CD14-positive monocyte (primary cell): Measurements from ENCODE around the gene PRKG2. TPM values are rescaled to one million over a fixed set of nuclear protein-coding genes. Genes with fewer than 3 reads are reported as not detected.

Source experiments
- DNase-seq, 3 donors: peaks; one replicate each; pipeline ENCODE4 v3.0.0-alpha.2; 2011 to 2022
- H2AFZ ChIP-seq: 2 replicates; pipeline ENCODE4 v1.6.0; 2012; ENCODE audit warnings: mild to moderate bottlenecking, low read depth, low read length, inconsistent platforms; ENCODE audit not compliant: insufficient read depth, poor library complexity, severe bottlenecking
- H3K27ac ChIP-seq, 2 donors: 1 replicate in 1 of 2; 2 replicates in 1 of 2; pipeline ENCODE4 v1.5.1; 2012 to 2013; ENCODE audit warnings: low read length in 2 of 2, control low read depth in 1 of 2, inconsistent platforms in 1 of 2, low read depth in 1 of 2, mild to moderate bottlenecking in 1 of 2
- H3K27me3 ChIP-seq, 2 donors: one replicate each; pipeline versions ENCODE4 v1.6.0 to v1.6.1; 2011 to 2013; ENCODE audit warnings: low read length in 2 of 2; ENCODE audit not compliant: control insufficient read depth in 2 of 2, insufficient read depth in 2 of 2
- H3K36me3 ChIP-seq, 2 donors: replicated peaks in 1 of 2; 1 replicate in 1 of 2; 2 replicates in 1 of 2; pipeline versions ENCODE4 v1.5.1 to v1.6.1; 2012 to 2013; ENCODE audit warnings: low read length in 2 of 2, control low read depth in 1 of 2, inconsistent platforms in 1 of 2, mild to moderate bottlenecking in 1 of 2; ENCODE audit not compliant: insufficient read depth in 2 of 2, control insufficient read depth in 1 of 2
- H3K4me1 ChIP-seq, 2 donors: 1 replicate in 1 of 2; 2 replicates in 1 of 2; pipeline versions ENCODE4 v1.5.1 to v1.6.1; 2012 to 2013; ENCODE audit warnings: low read length in 2 of 2, control low read depth in 1 of 2, inconsistent platforms in 1 of 2, mild to moderate bottlenecking in 1 of 2, moderate library complexity in 1 of 2; ENCODE audit not compliant: insufficient read depth in 2 of 2, control insufficient read depth in 1 of 2
- H3K4me2 ChIP-seq: replicated peaks from 2 replicates; pipeline ENCODE3; 2012; ENCODE audit warnings: low read length, moderate library complexity, mild to moderate bottlenecking; ENCODE audit not compliant: poor library complexity, severe bottlenecking; ENCODE audit errors: extremely low read depth
- H3K4me3 ChIP-seq, 3 experiments: fragments of 200-600 bp in 1 of 3; sonication (generic) in 1 of 3; replicated peaks in 1 of 3; 1 replicate in 2 of 3; 2 replicates in 1 of 3; pipeline ENCODE4 v1.5.1; 2011 to 2013; ENCODE audit warnings: low read length in 3 of 3, mild to moderate bottlenecking in 3 of 3, control low read depth in 2 of 3, low read depth in 2 of 3, inconsistent platforms in 1 of 3, moderate library complexity in 1 of 3
- H3K79me2 ChIP-seq: 2 replicates; pipeline ENCODE4 v1.6.0; 2012; ENCODE audit warnings: mild to moderate bottlenecking, control low read depth, inconsistent platforms, low read length, moderate library complexity; ENCODE audit not compliant: insufficient read depth
- H3K9ac ChIP-seq: 2 replicates; pipeline ENCODE4 v1.6.0; 2017; ENCODE audit warnings: low read length, mild to moderate bottlenecking; ENCODE audit not compliant: insufficient read depth, poor library complexity, severe bottlenecking
- H3K9me3 ChIP-seq, 2 donors: replicated peaks in 1 of 2; 1 replicate in 1 of 2; 2 replicates in 1 of 2; pipeline versions ENCODE4 v1.5.1 to v1.6.1; 2012 to 2013; ENCODE audit warnings: low read length in 2 of 2, control low read depth in 1 of 2; ENCODE audit not compliant: control insufficient read depth in 1 of 2, insufficient read depth in 1 of 2
- H4K20me1 ChIP-seq: 2 replicates; pipeline ENCODE4 v1.6.0; 2012; ENCODE audit warnings: mild to moderate bottlenecking, low read length, control low read depth, moderate library complexity; ENCODE audit not compliant: insufficient read depth
- H3K27ac Mint-ChIP-seq, 7 donors: one replicate each; pipeline ENCODE4 v1.8.0; 2020; ENCODE audit warnings: mild to moderate bottlenecking in 7 of 7, mixed read lengths in 7 of 7, moderate library complexity in 6 of 7, inconsistent platforms in 2 of 7
- H3K27me3 Mint-ChIP-seq, 3 donors: one replicate each; pipeline ENCODE4 v1.8.0; 2021 to 2022; ENCODE audit warnings: low read depth in 3 of 3, mild to moderate bottlenecking in 3 of 3, mixed read lengths in 3 of 3, moderate library complexity in 3 of 3, inconsistent platforms in 1 of 3
- H3K36me3 Mint-ChIP-seq, 2 donors: one replicate each; pipeline ENCODE4 v1.8.0; 2020; ENCODE audit warnings: mixed read lengths in 2 of 2, inconsistent platforms in 1 of 2, mild to moderate bottlenecking in 1 of 2
- H3K4me1 Mint-ChIP-seq: one replicate; pipeline ENCODE4 v1.8.0; 2020; ENCODE audit warnings: mild to moderate bottlenecking, mixed read lengths
- H3K4me3 Mint-ChIP-seq, 2 donors: one replicate each; pipeline ENCODE4 v1.8.0; 2020; ENCODE audit warnings: mild to moderate bottlenecking in 2 of 2, mixed read lengths in 2 of 2, moderate library complexity in 1 of 2
- H3K9me3 Mint-ChIP-seq, 7 donors: one replicate each; pipeline ENCODE4 v1.8.0; 2020 to 2022; ENCODE audit warnings: mixed read lengths in 7 of 7, mild to moderate bottlenecking in 6 of 7, moderate library complexity in 6 of 7, inconsistent platforms in 2 of 7
- WGBS: methylation state at CpG from one replicate; pipeline ENCODE4 v1.1.5; 2013; ENCODE audit warnings: missing lambda C conversion rate; ENCODE audit not compliant: insufficient coverage; 5-methylcytosine and 5-hydroxymethylcytosine counted together
- intact Hi-C, 2 donors: fragments of 100-400 bp; cut with micrococcal nuclease; formaldehyde crosslinking; loops; one replicate each; pipeline versions ENCODE4 v1.15.0 to v1.15.1; 2023
- polyA plus RNA-seq, 3 donors: library from polyadenylated mRNA; depleted of rRNA in 1 of 3; unstranded in 2 of 3; stranded (reverse) in 1 of 3; fragments of 300-500 nt in 2 of 3; fragments of >200 nt in 1 of 3; fragmentation: Illumina TruSeq in 2 of 3; gene quantifications; 1 replicate in 2 of 3; 2 replicates in 1 of 3; pipeline ENCODE4 v1.2.3, GENCODE V29; 2012 to 2021
- TF ChIP-seq, protein P1 (sequence below): fragments of 200-600 bp; IDR thresholded peaks from one replicate; pipeline ENCODE4 v1.8.0; 2022; ENCODE audit warnings: antibody characterized with exemption, mild to moderate bottlenecking

The PRKG2 gene
- polyA plus RNA-seq, 3 donors: 0.10 TPM; not detected in 2

DNA sequence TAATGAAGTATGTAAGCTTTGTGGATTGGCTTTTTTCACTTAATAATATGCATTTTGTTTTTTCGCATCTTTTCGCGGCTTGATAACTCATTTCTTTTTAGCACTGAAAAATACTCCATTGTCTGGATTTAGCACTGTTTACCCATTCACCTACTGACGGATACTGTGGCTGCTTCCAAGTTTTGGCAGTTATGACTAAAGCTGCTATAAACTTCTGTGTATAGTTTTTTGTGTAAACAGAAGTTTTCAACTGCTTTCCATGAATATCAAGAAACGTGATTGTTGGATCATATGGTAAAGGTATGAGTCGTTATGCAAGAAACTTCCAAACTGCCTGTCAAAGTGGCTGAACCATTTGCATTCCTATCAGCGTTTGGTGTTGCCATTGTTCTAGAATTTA is 96.9 kb downstream of the PRKG2 start:
- Histone ChIP-seq H3K27ac (no peak overlapping the region), H4K20me1 (no peaks in the 10 kb centered on the region), H3K9ac (no peak overlapping the region), H3K36me3 (no peaks in the 10 kb centered on the region), H3K4me3 (no peak overlapping the region), H2AFZ (no peak overlapping the region), H3K4me2 (no peak overlapping the region), H3K27me3 (no peaks in the 10 kb centered on the region), H3K9me3 (no peaks in the 10 kb centered on the region), H3K79me2 (no peaks in the 10 kb centered on the region), H3K4me1 (no peaks in the 10 kb centered on the region)
- no CpG with 5 or more reads among the region's 7 CpGs for WGBS
- DNase-seq: no peak
- intact Hi-C loops: no loop called here
- Mint-ChIP-seq H3K4me3 (no peak overlapping the region), H3K27me3 (peaks cover 0 to 3% (median 0%) of the 10 kb centered on the region in 3 donors), H3K36me3 (no peaks in the 10 kb centered on the region), H3K27ac (no peak overlapping the region), H3K4me1 (peaks cover 3% of the 10 kb centered on the region), H3K9me3 (peaks cover 0 to 8% (median 0%) of the 10 kb centered on the region in 7 donors)
- TF ChIP-seq, protein P1, sequence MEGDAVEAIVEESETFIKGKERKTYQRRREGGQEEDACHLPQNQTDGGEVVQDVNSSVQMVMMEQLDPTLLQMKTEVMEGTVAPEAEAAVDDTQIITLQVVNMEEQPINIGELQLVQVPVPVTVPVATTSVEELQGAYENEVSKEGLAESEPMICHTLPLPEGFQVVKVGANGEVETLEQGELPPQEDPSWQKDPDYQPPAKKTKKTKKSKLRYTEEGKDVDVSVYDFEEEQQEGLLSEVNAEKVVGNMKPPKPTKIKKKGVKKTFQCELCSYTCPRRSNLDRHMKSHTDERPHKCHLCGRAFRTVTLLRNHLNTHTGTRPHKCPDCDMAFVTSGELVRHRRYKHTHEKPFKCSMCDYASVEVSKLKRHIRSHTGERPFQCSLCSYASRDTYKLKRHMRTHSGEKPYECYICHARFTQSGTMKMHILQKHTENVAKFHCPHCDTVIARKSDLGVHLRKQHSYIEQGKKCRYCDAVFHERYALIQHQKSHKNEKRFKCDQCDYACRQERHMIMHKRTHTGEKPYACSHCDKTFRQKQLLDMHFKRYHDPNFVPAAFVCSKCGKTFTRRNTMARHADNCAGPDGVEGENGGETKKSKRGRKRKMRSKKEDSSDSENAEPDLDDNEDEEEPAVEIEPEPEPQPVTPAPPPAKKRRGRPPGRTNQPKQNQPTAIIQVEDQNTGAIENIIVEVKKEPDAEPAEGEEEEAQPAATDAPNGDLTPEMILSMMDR: no peak

DNA sequence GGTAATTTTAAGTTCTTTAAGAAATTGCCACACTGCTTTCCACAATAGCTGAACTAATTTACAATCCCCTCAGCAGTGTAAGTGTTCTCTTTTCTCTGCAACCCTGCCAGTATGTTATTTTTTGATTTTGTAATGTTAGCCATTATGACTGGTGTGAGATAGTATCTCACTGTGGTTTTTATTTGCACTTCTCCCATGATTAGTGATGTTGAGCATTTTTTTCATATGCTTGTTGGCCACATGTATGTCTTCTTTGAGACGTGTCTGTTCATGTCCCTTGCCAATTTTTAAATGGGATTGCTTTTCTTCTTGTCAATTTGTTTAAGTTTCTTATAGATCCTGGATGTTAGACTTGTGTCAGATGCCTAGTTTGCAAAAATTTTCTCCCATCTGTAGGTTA is 98.5 kb downstream of the PRKG2 start:
- Histone ChIP-seq H3K4me1 (no peaks in the 10 kb centered on the region), H2AFZ (no peak overlapping the region), H3K4me2 (no peak overlapping the region), H3K27me3 (no peaks in the 10 kb centered on the region), H3K79me2 (no peaks in the 10 kb centered on the region), H3K4me3 (no peak overlapping the region), H3K27ac (no peak overlapping the region), H3K9me3 (no peaks in the 10 kb centered on the region), H3K9ac (no peak overlapping the region), H3K36me3 (no peaks in the 10 kb centered on the region), H4K20me1 (no peaks in the 10 kb centered on the region)
- TF ChIP-seq, protein P1: no peak
- intact Hi-C loops: no loop called here
- Mint-ChIP-seq H3K27me3 (no peaks in the 10 kb centered on the region), H3K27ac (no peak overlapping the region), H3K9me3 (peaks cover 0 to 8% (median 0%) of the 10 kb centered on the region in 7 donors), H3K4me1 (peaks cover 3% of the 10 kb centered on the region), H3K4me3 (no peak overlapping the region), H3K36me3 (no peaks in the 10 kb centered on the region)
- WGBS: no CpG with 5 or more reads among the region's 1 CpG
- no peak for DNase-seq
